ENCODE results near the gene GARNL3. TPM values are rescaled to one million over a fixed set of nuclear protein-coding genes. Genes with fewer than 3 reads are reported as not detected.
A peak's percentile ranks its signal among the peaks of the same experiment; 100 is the strongest.

The GARNL3 gene
- total and polyA plus RNA-seq, 2 experiments from 2014 or later, result 9.5 to 10.5 TPM

- no peak for TF ChIP-seq EZH2 (IDR thresholded peaks at IDR 0.05; ENCODE audit: borderline replicate concordance)
- no peak for TF ChIP-seq EZH2phosphoT487 (IDR thresholded peaks at IDR 0.05; ENCODE audit: low read depth, severe bottlenecking, unreplicated experiment)
- TF ChIP-seq, protein P1, sequence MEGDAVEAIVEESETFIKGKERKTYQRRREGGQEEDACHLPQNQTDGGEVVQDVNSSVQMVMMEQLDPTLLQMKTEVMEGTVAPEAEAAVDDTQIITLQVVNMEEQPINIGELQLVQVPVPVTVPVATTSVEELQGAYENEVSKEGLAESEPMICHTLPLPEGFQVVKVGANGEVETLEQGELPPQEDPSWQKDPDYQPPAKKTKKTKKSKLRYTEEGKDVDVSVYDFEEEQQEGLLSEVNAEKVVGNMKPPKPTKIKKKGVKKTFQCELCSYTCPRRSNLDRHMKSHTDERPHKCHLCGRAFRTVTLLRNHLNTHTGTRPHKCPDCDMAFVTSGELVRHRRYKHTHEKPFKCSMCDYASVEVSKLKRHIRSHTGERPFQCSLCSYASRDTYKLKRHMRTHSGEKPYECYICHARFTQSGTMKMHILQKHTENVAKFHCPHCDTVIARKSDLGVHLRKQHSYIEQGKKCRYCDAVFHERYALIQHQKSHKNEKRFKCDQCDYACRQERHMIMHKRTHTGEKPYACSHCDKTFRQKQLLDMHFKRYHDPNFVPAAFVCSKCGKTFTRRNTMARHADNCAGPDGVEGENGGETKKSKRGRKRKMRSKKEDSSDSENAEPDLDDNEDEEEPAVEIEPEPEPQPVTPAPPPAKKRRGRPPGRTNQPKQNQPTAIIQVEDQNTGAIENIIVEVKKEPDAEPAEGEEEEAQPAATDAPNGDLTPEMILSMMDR (IDR thresholded peaks at IDR 0.05; ENCODE audit: poor library complexity), result no peak
- Histone ChIP-seq H3K79me2 (no peaks in the 10 kb centered on the region), H3K27ac (peak overlapping the region; percentile 96), H3K9me3 (ENCODE audit: low read depth) (no peaks in the 10 kb centered on the region), H2AFZ (no peak overlapping the region), H4K20me1 (ENCODE audit: insufficient read depth, poor library complexity, severe bottlenecking) (no peaks in the 10 kb centered on the region), H3K4me3 (no peak overlapping the region), H3K36me3 (replicated peaks; ENCODE audit: insufficient read depth, low read depth) (no peaks in the 10 kb centered on the region), H3K27me3 (no peaks in the 10 kb centered on the region), H3K9me2 (replicated peaks; ENCODE audit: insufficient read depth) (no peaks in the 10 kb centered on the region), H3K4me1 (ENCODE audit: insufficient read depth) (peaks cover 51% of the 10 kb centered on the region), H3K4me2 (peak overlapping the region; percentile 32)
- 53% methylated on average over 5 of the region's 5 CpGs for WGBS (ENCODE audit: low lambda C conversion rate, missing lambda C conversion rate)
- peak; percentile 83 for DNase-seq (ENCODE audit: low spot score)
Measured at GRCh38 chr9:127390563-127390962, 126.0 kb downstream of the GARNL3 start.

GRCh38 chr9:127392166-127392565 lies 127.6 kb downstream of the GARNL3 start:
- H3K27me3 ChIP-seq, result no peaks in the 10 kb centered on the region
- no peaks in the 10 kb centered on the region for H4K20me1 ChIP-seq (ENCODE audit: insufficient read depth, poor library complexity, severe bottlenecking)
- H3K36me3 ChIP-seq (replicated peaks; ENCODE audit: insufficient read depth, low read depth), result no peaks in the 10 kb centered on the region
- peaks cover 56% of the 10 kb centered on the region for H3K4me1 ChIP-seq (ENCODE audit: insufficient read depth)
- no peaks in the 10 kb centered on the region for H3K9me3 ChIP-seq (ENCODE audit: low read depth)
- H2AFZ ChIP-seq, result no peak overlapping the region
- no peaks in the 10 kb centered on the region for H3K9me2 ChIP-seq (replicated peaks; ENCODE audit: insufficient read depth)
- peak overlapping the region; percentile 91 for H3K27ac ChIP-seq
- no peaks in the 10 kb centered on the region for H3K79me2 ChIP-seq
- H3K4me2 ChIP-seq, result no peak overlapping the region
- no peak for DNase-seq (ENCODE audit: low spot score)
- TF ChIP-seq EZH2 (IDR thresholded peaks at IDR 0.05; ENCODE audit: borderline replicate concordance) (no peak), EZH2phosphoT487 (IDR thresholded peaks at IDR 0.05; ENCODE audit: low read depth, severe bottlenecking, unreplicated experiment) (no peak)
- TF ChIP-seq, protein P1 (IDR thresholded peaks at IDR 0.05; ENCODE audit: poor library complexity), result no peak
- WGBS (ENCODE audit: low lambda C conversion rate, missing lambda C conversion rate), result 86% methylated on average over 5 of the region's 5 CpGs
- H3K4me3 ChIP-seq, result no peak overlapping the region

DNA sequence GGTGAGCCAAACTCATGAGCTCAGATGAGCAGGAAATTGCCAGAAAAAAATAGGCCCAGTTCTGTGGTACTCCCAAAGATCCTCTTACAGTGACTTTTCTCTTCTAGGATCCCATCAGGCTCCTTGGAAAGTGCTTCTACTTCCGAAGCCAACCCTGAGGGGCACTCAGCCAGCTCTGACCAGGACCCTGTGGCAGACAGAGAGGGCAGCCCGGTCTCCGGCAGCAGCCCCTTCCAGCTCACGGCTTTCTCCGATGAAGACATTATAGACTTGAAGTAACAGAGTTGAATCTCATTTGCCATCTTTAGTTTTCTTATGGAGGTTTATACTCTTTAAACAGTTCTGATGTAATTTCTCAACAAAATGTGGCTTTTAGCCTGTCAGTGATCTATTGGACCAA lies 128.4 kb downstream of the GARNL3 start:
- Histone ChIP-seq H3K36me3 (replicated peaks; ENCODE audit: insufficient read depth, low read depth) (no peaks in the 10 kb centered on the region), H3K4me2 (no peak overlapping the region), H3K79me2 (peaks cover 6% of the 10 kb centered on the region), H3K4me1 (ENCODE audit: insufficient read depth) (peaks cover 51% of the 10 kb centered on the region), H3K27ac (peak overlapping the region; percentile 91), H2AFZ (no peak overlapping the region), H3K9me3 (ENCODE audit: low read depth) (no peaks in the 10 kb centered on the region), H3K9me2 (replicated peaks; ENCODE audit: insufficient read depth) (no peaks in the 10 kb centered on the region), H3K4me3 (no peak overlapping the region), H3K27me3 (no peaks in the 10 kb centered on the region), H4K20me1 (ENCODE audit: insufficient read depth, poor library complexity, severe bottlenecking) (no peaks in the 10 kb centered on the region)
- TF ChIP-seq EZH2phosphoT487 (IDR thresholded peaks at IDR 0.05; ENCODE audit: low read depth, severe bottlenecking, unreplicated experiment), result no peak
- TF ChIP-seq, protein P1 (IDR thresholded peaks at IDR 0.05; ENCODE audit: poor library complexity), result no peak
- no peak for TF ChIP-seq EZH2 (IDR thresholded peaks at IDR 0.05; ENCODE audit: borderline replicate concordance)
- WGBS (ENCODE audit: low lambda C conversion rate, missing lambda C conversion rate), result 89% methylated on average over 5 of the region's 5 CpGs
- DNase-seq (ENCODE audit: low spot score), result no peak

- Histone ChIP-seq H3K4me1 (ENCODE audit: insufficient read depth) (peaks cover 48% of the 10 kb centered on the region), H3K4me3 (no peak overlapping the region), H4K20me1 (ENCODE audit: insufficient read depth, poor library complexity, severe bottlenecking) (peaks cover 5% of the 10 kb centered on the region), H3K4me2 (no peak overlapping the region), H3K27ac (peak overlapping the region; percentile 91), H3K79me2 (peaks cover 13% of the 10 kb centered on the region), H2AFZ (no peak overlapping the region), H3K36me3 (replicated peaks; ENCODE audit: insufficient read depth, low read depth) (no peaks in the 10 kb centered on the region), H3K9me3 (ENCODE audit: low read depth) (no peaks in the 10 kb centered on the region), H3K27me3 (no peaks in the 10 kb centered on the region), H3K9me2 (replicated peaks; ENCODE audit: insufficient read depth) (no peaks in the 10 kb centered on the region)
- 36% methylated on average over 2 of the region's 2 CpGs for WGBS (ENCODE audit: low lambda C conversion rate, missing lambda C conversion rate)
- no peak for DNase-seq (ENCODE audit: low spot score)
- TF ChIP-seq EZH2 (IDR thresholded peaks at IDR 0.05; ENCODE audit: borderline replicate concordance), result no peak
- TF ChIP-seq, protein P1 (IDR thresholded peaks at IDR 0.05; ENCODE audit: poor library complexity), result peak; percentile 23
Measured at GRCh38 chr9:127393645-127394044, 129.1 kb downstream of the GARNL3 start.

Data from hepatocyte (in vitro differentiated cells).